A549 (cell line): Measurements from ENCODE around the gene IZUMO4. TPM values are rescaled to one million over a fixed set of nuclear protein-coding genes. Genes with fewer than 3 reads are reported as not detected.

Source experiments
- ATAC-seq, 2 experiments: fragments of 200-7000 bp in 1 of 2; fragments of >200 bp in 1 of 2; cut with Nextera tagmentation in 1 of 2; cut with Tn5 transposase in 1 of 2; 3 replicates each; pipeline versions ENCODE4 v1.8.0 to v1.9.1; 2018 to 2020; ENCODE audit warnings: mild to moderate bottlenecking in 1 of 2, moderate library complexity in 1 of 2
- CTCF ChIA-PET: fragments of 300-600 bp; sonication (Branson Sonifier 250); formaldehyde crosslinking; extraction: SDS; loops from one replicate; lab custom pipeline; 2021; ENCODE audit warnings: antibody characterized with exemption, inconsistent platforms; lab: Yijun Ruan, JAX
- POLR2A ChIA-PET: fragments of 350-600 bp; formaldehyde crosslinking; extraction: SDS; loops from one replicate; lab custom pipeline; 2021; ENCODE audit warnings: antibody characterized with exemption, inconsistent platforms; lab: Yijun Ruan, JAX
- DNase-seq, 2 experiments: peaks; one replicate each; pipeline versions ENCODE4 v3.0.0 to v3.0.0-alpha.2; 2011 to 2016; ENCODE audit warnings: low read depth in 1 of 2, low spot score in 1 of 2
- FAIRE-seq: peaks from 2 replicates; lab custom pipeline; 2011; peaks lifted over from hg19 to GRCh38; lab: Jason Lieb, UNC
- H3K27ac ChIP-seq, 2 experiments: fragments of >200 bp; sonication (Bioruptor Twin); formaldehyde crosslinking; 3 replicates each; pipeline ENCODE4 v1.5.1; 2016 to 2017
- H3K4me1 ChIP-seq: fragments of >200 bp; sonication (Bioruptor Twin); formaldehyde crosslinking; 3 replicates; pipeline ENCODE4 v1.6.1; 2016
- H3K4me2 ChIP-seq: fragments of >200 bp; sonication (Bioruptor Twin); formaldehyde crosslinking; 3 replicates; pipeline ENCODE4 v1.6.1; 2016
- H3K4me3 ChIP-seq: fragments of >200 bp; sonication (Bioruptor Twin); formaldehyde crosslinking; 3 replicates; pipeline ENCODE4 v1.5.1; 2016
- H3K9me3 ChIP-seq: fragments of >200 bp; sonication (Bioruptor Twin); formaldehyde crosslinking; 3 replicates; pipeline ENCODE4 v1.6.1; 2016
- CBX2 ChIP-seq: fragments of 200-600 bp; sonication (generic); IDR thresholded peaks from 2 replicates; pipeline ENCODE4 v1.6.1; 2016; ENCODE audit warnings: low read depth, mild to moderate bottlenecking, borderline replicate concordance
- CBX8 ChIP-seq: fragments of 200-600 bp; sonication (generic); IDR thresholded peaks from 2 replicates; pipeline ENCODE4 v1.6.1; 2016
- ESRRA ChIP-seq: fragments of 150-350 bp; IDR thresholded peaks from 2 replicates; pipeline ENCODE4 v1.6.1; 2014; ENCODE audit warnings: mild to moderate bottlenecking, low read length, borderline replicate concordance
- FOSL2 ChIP-seq, 2 experiments: fragments of 450-650 bp in 1 of 2; fragments of >200 bp in 1 of 2; sonication (Bioruptor Twin) in 1 of 2; formaldehyde crosslinking; IDR thresholded peaks; 2 replicates each; pipeline versions ENCODE4 v1.5.0 to v1.6.1; 2016 to 2020; ENCODE audit warnings: mild to moderate bottlenecking in 1 of 2, moderate library complexity in 1 of 2
- FOXS1 ChIP-seq: fragments of 250-450 bp; sonication (Bioruptor Pico); IDR thresholded peaks from 2 replicates; pipeline ENCODE4 v1.5.0; 2020; ENCODE audit warnings: mild to moderate bottlenecking, moderate library complexity
- HDAC2 ChIP-seq: fragments of 200-600 bp; sonication (generic); IDR thresholded peaks from 2 replicates; pipeline ENCODE4 v1.6.1; 2016
- HOXA7 ChIP-seq: fragments of 250-450 bp; sonication (Bioruptor Pico); IDR thresholded peaks from 2 replicates; pipeline ENCODE4 v1.5.0; 2020; ENCODE audit warnings: mild to moderate bottlenecking, moderate library complexity
- HOXB13 ChIP-seq: fragments of 250-450 bp; sonication (Bioruptor Pico); IDR thresholded peaks from 2 replicates; pipeline ENCODE4 v1.5.0; 2020; ENCODE audit warnings: low read depth, mild to moderate bottlenecking, moderate library complexity
- JUN ChIP-seq, 2 experiments: fragments of >200 bp; sonication (Bioruptor Twin); formaldehyde crosslinking; IDR thresholded peaks; 2 replicates in 1 of 2; 3 replicates in 1 of 2; pipeline ENCODE4 v1.6.1; 2016 to 2017
- NFE2L2 ChIP-seq: fragments of 150-350 bp; conservative IDR thresholded peaks from 2 replicates; pipeline ENCODE4 v1.6.1; 2014; ENCODE audit warnings: low read length
- NPAS2 ChIP-seq: fragments of 250-450 bp; sonication (Bioruptor Pico); IDR thresholded peaks from 2 replicates; pipeline ENCODE4 v1.8.0; 2022; ENCODE audit warnings: mild to moderate bottlenecking, moderate library complexity, borderline replicate concordance
- NR3C1 ChIP-seq: fragments of >200 bp; sonication (Bioruptor Twin); formaldehyde crosslinking; IDR thresholded peaks from 3 replicates; pipeline ENCODE4 v1.6.1; 2017
- PHF8 ChIP-seq: fragments of 200-600 bp; sonication (generic); IDR thresholded peaks from 2 replicates; pipeline ENCODE4 v1.6.1; 2016; ENCODE audit warnings: low read depth, mild to moderate bottlenecking, antibody characterized with exemption, moderate library complexity, borderline replicate concordance
- POLR2A ChIP-seq: IDR thresholded peaks from 2 replicates; pipeline ENCODE4 v1.6.1; 2012; ENCODE audit warnings: mild to moderate bottlenecking, low read length
- RARB ChIP-seq: fragments of 250-450 bp; sonication (Bioruptor Pico); IDR thresholded peaks from 2 replicates; pipeline ENCODE4 v1.8.0; 2021; ENCODE audit warnings: mild to moderate bottlenecking, moderate library complexity
- RCOR1 ChIP-seq: fragments of 150-350 bp; IDR thresholded peaks from 2 replicates; pipeline ENCODE4 v1.6.1; 2014; ENCODE audit warnings: antibody characterized with exemption, low read length, low read depth
- RFX5 ChIP-seq: fragments of 450-650 bp; IDR thresholded peaks from 2 replicates; pipeline ENCODE4 v1.7.1; 2014; ENCODE audit warnings: antibody characterized with exemption, mild to moderate bottlenecking, moderate library complexity
- SMC3 ChIP-seq: fragments of >200 bp; sonication (Bioruptor Twin); formaldehyde crosslinking; IDR thresholded peaks from 3 replicates; pipeline ENCODE4 v1.6.1; 2018; ENCODE audit warnings: inconsistent platforms
- SREBF2 ChIP-seq: fragments of 450-650 bp; IDR thresholded peaks from 2 replicates; pipeline ENCODE4 v1.6.1; 2014; ENCODE audit warnings: mild to moderate bottlenecking, moderate library complexity
- TP53 ChIP-seq: fragments of 250-450 bp; sonication (Bioruptor Pico); IDR thresholded peaks from 2 replicates; pipeline ENCODE4 v1.5.0; 2021; ENCODE audit warnings: mild to moderate bottlenecking, moderate library complexity
- WGBS: methylation state at CpG from one replicate; pipeline ENCODE4 v1.1.6; 2017; ENCODE audit errors: missing lambda C conversion rate; 5-methylcytosine and 5-hydroxymethylcytosine counted together
- polyA plus RNA-seq, 4 experiments: library from polyadenylated mRNA; depleted of rRNA in 3 of 4; stranded (reverse); fragments of >200 nt; fragmentation: RNase III in 1 of 4; extraction: RNeasy Plus Mini Kit Qiagen cat#74134 plus additional on column Dnase treatment in 1 of 4; gene quantifications; 2 replicates in 3 of 4; 3 replicates in 1 of 4; pipeline ENCODE4 v1.2.3, GENCODE V29; 2011 to 2017
- TF ChIP-seq, protein P1 (sequence below): fragments of 250-450 bp; sonication (Bioruptor Pico); IDR thresholded peaks from 2 replicates; pipeline ENCODE4 v1.5.0; 2021; ENCODE audit warnings: mild to moderate bottlenecking, moderate library complexity, borderline replicate concordance
- TF ChIP-seq, protein P2 (sequence below): fragments of >200 bp; sonication (Bioruptor Twin); formaldehyde crosslinking; IDR thresholded peaks from 3 replicates; pipeline ENCODE4 v1.5.1; 2016
- TF ChIP-seq, protein P3 (sequence below): fragments of >200 bp; sonication (Bioruptor Twin); formaldehyde crosslinking; IDR thresholded peaks from 3 replicates; pipeline ENCODE4 v1.6.1; 2016
- TF ChIP-seq, protein P4 (sequence below): IDR thresholded peaks from 2 replicates; pipeline ENCODE4 v1.6.1; 2012

IZUMO4 gene
- polyA plus RNA-seq, 2 of the 4 experiments (the other 2 are of a cell fraction), result 0.36 to 1.0 TPM

DNA sequence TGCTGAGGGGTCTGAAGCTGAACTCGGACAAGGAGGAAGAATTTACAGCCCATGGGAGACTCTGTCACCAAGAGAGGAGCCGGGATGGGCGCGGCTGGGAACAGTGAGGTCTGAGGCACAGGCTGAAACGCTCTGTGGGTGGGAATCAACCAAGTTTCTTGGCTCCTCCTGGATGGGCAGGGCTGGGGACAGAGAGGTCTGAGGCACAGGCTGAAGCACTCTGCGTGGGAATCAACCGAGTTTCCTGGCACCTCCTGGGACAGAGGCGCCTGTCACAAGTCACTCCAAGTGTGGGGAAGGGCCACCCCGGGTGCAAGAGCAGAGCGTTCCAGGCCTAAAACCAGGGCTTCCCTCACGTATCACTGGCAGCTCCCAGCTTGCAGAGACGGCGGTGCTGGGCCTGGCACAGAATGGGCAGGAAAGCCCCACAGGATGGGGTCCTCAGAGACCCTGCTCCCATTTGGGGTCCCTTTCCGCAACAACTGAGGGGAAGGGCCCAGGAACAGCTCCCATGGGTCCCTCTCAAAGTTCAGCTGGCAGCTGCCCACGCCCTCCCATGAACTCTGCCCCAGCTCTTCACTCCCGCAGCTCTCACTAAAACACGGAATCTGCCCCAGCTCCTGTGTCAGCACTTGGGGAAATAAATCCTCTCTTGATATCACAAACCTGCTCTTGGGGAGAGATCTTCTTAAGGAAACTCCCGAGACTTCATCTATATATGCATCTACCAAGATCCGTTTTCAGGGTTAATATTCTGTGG is 36.2 kb downstream of the IZUMO4 start:
- 80% methylated on average over 14 of the region's 19 CpGs for WGBS
- TF ChIP-seq PHF8, result no peak
- no peak for TF ChIP-seq SMC3
- no peak for TF ChIP-seq NR3C1
- TF ChIP-seq NPAS2 (CRISPR knock-in tag), result no peak
- TF ChIP-seq SREBF2, result no peak
- no peak for TF ChIP-seq FOSL2 (IDR thresholded peaks at IDR 0.05)
- TF ChIP-seq FOSL2 (CRISPR knock-in tag; IDR thresholded peaks at IDR 0.05), result no peak
- TF ChIP-seq, protein P1, sequence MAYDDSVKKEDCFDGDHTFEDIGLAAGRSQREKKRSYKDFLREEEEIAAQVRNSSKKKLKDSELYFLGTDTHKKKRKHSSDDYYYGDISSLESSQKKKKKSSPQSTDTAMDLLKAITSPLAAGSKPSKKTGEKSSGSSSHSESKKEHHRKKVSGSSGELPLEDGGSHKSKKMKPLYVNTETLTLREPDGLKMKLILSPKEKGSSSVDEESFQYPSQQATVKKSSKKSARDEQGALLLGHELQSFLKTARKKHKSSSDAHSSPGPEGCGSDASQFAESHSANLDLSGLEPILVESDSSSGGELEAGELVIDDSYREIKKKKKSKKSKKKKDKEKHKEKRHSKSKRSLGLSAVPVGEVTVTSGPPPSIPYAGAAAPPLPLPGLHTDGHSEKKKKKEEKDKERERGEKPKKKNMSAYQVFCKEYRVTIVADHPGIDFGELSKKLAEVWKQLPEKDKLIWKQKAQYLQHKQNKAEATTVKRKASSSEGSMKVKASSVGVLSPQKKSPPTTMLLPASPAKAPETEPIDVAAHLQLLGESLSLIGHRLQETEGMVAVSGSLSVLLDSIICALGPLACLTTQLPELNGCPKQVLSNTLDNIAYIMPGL (CRISPR knock-in tag), result no peak
- TF ChIP-seq ESRRA, result no peak
- TF ChIP-seq, protein P2, sequence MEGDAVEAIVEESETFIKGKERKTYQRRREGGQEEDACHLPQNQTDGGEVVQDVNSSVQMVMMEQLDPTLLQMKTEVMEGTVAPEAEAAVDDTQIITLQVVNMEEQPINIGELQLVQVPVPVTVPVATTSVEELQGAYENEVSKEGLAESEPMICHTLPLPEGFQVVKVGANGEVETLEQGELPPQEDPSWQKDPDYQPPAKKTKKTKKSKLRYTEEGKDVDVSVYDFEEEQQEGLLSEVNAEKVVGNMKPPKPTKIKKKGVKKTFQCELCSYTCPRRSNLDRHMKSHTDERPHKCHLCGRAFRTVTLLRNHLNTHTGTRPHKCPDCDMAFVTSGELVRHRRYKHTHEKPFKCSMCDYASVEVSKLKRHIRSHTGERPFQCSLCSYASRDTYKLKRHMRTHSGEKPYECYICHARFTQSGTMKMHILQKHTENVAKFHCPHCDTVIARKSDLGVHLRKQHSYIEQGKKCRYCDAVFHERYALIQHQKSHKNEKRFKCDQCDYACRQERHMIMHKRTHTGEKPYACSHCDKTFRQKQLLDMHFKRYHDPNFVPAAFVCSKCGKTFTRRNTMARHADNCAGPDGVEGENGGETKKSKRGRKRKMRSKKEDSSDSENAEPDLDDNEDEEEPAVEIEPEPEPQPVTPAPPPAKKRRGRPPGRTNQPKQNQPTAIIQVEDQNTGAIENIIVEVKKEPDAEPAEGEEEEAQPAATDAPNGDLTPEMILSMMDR, result no peak
- no peak for TF ChIP-seq CBX8
- TF ChIP-seq, protein P3, sequence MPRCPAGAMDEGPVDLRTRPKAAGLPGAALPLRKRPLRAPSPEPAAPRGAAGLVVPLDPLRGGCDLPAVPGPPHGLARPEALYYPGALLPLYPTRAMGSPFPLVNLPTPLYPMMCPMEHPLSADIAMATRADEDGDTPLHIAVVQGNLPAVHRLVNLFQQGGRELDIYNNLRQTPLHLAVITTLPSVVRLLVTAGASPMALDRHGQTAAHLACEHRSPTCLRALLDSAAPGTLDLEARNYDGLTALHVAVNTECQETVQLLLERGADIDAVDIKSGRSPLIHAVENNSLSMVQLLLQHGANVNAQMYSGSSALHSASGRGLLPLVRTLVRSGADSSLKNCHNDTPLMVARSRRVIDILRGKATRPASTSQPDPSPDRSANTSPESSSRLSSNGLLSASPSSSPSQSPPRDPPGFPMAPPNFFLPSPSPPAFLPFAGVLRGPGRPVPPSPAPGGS, result no peak
- TF ChIP-seq RFX5, result no peak
- TF ChIP-seq JUN (IDR thresholded peaks at IDR 0.05), result no peak
- TF ChIP-seq, protein P4, sequence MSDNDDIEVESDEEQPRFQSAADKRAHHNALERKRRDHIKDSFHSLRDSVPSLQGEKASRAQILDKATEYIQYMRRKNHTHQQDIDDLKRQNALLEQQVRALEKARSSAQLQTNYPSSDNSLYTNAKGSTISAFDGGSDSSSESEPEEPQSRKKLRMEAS, result no peak
- no peak for TF ChIP-seq POLR2A
- no peak for TF ChIP-seq RARB (CRISPR knock-in tag)
- ChIA-PET CTCF (interaction anchor here (0.6 kb wide), 1 partner anchor 127 kb away, joined by 3 read pairs; no protein-coding TSS in a partner anchor), POLR2A (no interaction called here)
- Histone ChIP-seq H3K4me2 (no peak overlapping the region), H3K9me3 (no peaks in the 10 kb centered on the region), H3K27ac (no peak overlapping the region), H3K4me3 (no peak overlapping the region), H3K4me1 (no peaks in the 10 kb centered on the region)
- ATAC-seq (no peak), DNase-seq (no peak), FAIRE-seq (no peak)

DNA sequence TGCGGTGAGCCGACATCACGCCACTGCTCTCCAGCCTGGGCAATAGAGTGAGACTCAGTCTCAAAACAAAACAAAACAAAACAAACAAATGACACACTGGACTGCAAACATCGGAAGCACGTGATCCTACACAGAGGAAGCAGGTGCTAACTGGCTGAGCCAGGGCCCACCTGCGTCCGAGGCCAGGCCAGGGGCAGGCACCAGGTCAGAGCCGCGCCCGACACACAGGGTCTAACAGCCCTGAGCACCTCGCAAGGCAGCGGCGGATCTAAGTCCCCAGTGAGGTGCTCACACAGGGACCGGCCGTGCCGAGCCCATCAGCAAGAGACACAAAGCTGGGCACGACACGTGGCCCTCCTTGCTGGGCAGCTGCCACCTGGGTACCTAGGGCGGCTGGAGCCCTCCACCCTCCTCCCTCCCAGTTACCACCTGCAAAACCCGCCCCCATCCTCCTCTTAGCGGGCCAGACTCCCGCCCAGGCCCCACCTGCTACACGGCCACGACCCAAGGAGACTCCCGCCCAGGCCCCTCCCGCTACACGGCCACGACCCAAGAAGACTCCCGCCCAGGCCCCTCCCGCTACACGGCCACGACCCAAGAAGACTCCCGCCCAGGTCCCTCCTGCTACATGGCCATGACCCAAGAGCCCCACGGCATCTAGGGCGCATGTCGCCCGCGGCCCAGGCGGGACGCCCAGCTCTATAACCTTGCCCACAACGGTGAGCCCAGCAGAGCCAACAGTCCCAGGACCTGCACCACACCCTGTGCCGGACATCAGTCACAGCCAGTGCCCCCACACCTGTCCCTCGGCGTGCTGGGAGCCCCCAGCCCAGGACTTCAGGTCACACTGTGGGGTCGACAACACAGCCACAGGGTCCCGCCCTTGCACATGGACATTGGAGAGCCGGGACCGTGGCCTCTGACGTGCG is 39.0 kb downstream of the IZUMO4 start:
- Histone ChIP-seq H3K4me3 (no peak overlapping the region), H3K9me3 (no peaks in the 10 kb centered on the region), H3K4me1 (no peaks in the 10 kb centered on the region), H3K27ac (no peak overlapping the region), H3K4me2 (no peak overlapping the region)
- WGBS, result 85% methylated on average over 13 of the region's 50 CpGs
- DNase-seq (no peak), FAIRE-seq (no peak), ATAC-seq (no peak)
- CTCF ChIA-PET, result no interaction called here
- POLR2A ChIA-PET, result no interaction called here
- TF ChIP-seq FOXS1 (CRISPR knock-in tag) (no peak), RCOR1 (no peak), TP53 (no peak), HDAC2 (no peak), NFE2L2 (no peak), HOXB13 (CRISPR knock-in tag) (no peak), CBX2 (no peak), HOXA7 (no peak)
- TF ChIP-seq, protein P1 (CRISPR knock-in tag), result no peak
- TF ChIP-seq, protein P2, result no peak
- TF ChIP-seq, protein P3, result no peak
